Endothelial cell (in vitro differentiated cells): ENCODE data around the gene KLRC3. TPM values are rescaled to one million over a fixed set of nuclear protein-coding genes. Genes with fewer than 3 reads are reported as not detected.
"Not testable (repeated sequence)": the region's sequence is repeated elsewhere in the genome, so short reads cannot be mapped to it uniquely, and the experiment has no call there.

Experiments
- DNase-seq: peaks from one replicate; pipeline ENCODE4 v3.0.0; 2021; ENCODE audit warnings: low spot score
- H3K27ac Mint-ChIP-seq: one replicate; pipeline ENCODE4 v1.8.0; 2021; ENCODE audit warnings: mixed read lengths, inconsistent platforms; ENCODE audit not compliant: unreplicated experiment
- H3K27me3 Mint-ChIP-seq: one replicate; pipeline ENCODE4 v1.8.0; 2021; ENCODE audit warnings: mild to moderate bottlenecking, moderate library complexity, mixed read lengths, inconsistent platforms; ENCODE audit not compliant: unreplicated experiment
- H3K36me3 Mint-ChIP-seq: one replicate; pipeline ENCODE4 v1.8.0; 2021; ENCODE audit warnings: mild to moderate bottlenecking, low read depth, mixed read lengths, inconsistent platforms; ENCODE audit not compliant: unreplicated experiment
- H3K4me1 Mint-ChIP-seq: one replicate; pipeline ENCODE4 v1.8.0; 2021; ENCODE audit warnings: mild to moderate bottlenecking, mixed read lengths, inconsistent platforms; ENCODE audit not compliant: unreplicated experiment
- H3K4me3 Mint-ChIP-seq: one replicate; pipeline ENCODE4 v1.8.0; 2021; ENCODE audit warnings: mild to moderate bottlenecking, mixed read lengths, inconsistent platforms; ENCODE audit not compliant: unreplicated experiment
- H3K9me3 Mint-ChIP-seq: one replicate; pipeline ENCODE4 v1.8.0; 2021; ENCODE audit warnings: mixed read lengths, inconsistent platforms; ENCODE audit not compliant: unreplicated experiment
- total RNA-seq: library from RNA; stranded (reverse); fragmentation: NEBNext Ultra II Directional; extraction: Animal tissue kit (Norgen Biotek cat#: 25700); gene quantifications from one replicate; pipeline ENCODE4 v1.2.1, GENCODE V29; 2021; ENCODE audit not compliant: unreplicated experiment
- TF ChIP-seq, protein P1 (sequence below): fragments of 200-600 bp; sonication (generic); IDR thresholded peaks from one replicate; pipeline ENCODE4 v1.5.0; 2021; ENCODE audit warnings: antibody characterized with exemption; ENCODE audit not compliant: unreplicated experiment

Gene KLRC3
- total RNA-seq, 1 donor from 2014 or later = not detected

DNA sequence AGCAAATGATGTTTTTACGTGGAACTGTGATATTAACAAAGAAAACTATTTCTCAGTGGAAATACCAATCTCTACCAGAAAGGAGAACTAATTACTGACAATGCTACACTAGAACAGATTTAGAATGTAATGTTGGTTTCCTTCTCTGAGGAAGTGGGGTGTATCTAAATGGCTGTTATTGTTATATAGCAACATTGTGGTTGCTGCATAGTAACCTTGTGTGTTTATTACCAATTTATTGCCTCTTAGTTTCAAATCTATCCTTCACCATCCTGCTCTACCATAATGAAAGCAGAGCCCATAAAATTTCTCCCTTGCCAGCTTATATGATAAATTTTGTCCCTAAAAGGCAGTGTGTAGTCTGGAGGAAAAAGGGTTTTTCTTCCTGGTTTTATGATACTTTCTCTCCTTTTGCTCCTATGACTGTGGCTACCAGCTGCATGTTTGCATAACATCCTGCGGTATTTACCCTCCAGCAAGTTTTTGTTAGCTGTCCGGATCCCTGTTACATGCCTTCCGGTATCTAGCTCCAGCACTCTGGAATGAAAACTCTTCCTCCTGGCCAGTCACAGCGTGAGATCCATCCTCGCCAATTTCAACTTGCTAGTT lies 24.9 kb downstream of the KLRC3 start:
- H3K4me3 Mint-ChIP-seq = no peak overlapping the region
- TF ChIP-seq, protein P1, sequence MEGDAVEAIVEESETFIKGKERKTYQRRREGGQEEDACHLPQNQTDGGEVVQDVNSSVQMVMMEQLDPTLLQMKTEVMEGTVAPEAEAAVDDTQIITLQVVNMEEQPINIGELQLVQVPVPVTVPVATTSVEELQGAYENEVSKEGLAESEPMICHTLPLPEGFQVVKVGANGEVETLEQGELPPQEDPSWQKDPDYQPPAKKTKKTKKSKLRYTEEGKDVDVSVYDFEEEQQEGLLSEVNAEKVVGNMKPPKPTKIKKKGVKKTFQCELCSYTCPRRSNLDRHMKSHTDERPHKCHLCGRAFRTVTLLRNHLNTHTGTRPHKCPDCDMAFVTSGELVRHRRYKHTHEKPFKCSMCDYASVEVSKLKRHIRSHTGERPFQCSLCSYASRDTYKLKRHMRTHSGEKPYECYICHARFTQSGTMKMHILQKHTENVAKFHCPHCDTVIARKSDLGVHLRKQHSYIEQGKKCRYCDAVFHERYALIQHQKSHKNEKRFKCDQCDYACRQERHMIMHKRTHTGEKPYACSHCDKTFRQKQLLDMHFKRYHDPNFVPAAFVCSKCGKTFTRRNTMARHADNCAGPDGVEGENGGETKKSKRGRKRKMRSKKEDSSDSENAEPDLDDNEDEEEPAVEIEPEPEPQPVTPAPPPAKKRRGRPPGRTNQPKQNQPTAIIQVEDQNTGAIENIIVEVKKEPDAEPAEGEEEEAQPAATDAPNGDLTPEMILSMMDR = no peak
- no peaks in the 10 kb centered on the region for H3K36me3 Mint-ChIP-seq
- no peaks in the 10 kb centered on the region for H3K27me3 Mint-ChIP-seq
- no peaks in the 10 kb centered on the region for H3K4me1 Mint-ChIP-seq
- H3K27ac Mint-ChIP-seq = no peak overlapping the region
- H3K9me3 Mint-ChIP-seq = no peaks in the 10 kb centered on the region
- DNase-seq = no peak

DNA sequence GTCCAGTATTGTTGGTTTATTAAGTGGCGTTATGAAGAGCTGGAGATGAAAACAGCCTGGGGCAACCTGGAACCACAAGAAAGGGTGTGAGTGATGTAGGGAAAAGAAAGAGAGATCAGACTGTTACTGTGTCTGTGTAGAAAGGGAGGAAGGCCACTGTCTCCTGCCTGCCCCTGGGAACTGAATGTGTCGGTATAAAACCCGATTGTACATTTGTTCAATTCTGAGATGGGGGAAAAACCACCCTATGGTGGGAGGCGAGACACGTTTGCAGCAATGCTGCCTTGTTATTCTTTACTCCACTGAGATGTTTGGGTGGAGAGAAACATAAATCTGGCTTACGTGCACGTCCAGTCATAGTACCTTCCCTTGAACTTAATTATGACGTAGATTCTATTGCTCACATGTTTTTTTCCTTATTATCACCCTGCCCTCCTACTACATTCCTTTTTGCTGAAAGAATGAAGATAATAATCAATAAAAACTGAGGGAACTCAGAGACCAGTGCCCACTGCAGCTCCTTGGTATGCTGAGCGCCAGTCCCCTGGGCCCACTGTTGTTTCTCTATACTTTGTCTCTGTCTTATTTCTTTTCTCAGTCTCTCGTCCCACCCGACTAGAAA lies 25.8 kb downstream of the KLRC3 start:
- H3K4me3 Mint-ChIP-seq, DNase-seq, H3K4me1 Mint-ChIP-seq, H3K36me3 Mint-ChIP-seq, H3K27me3 Mint-ChIP-seq, H3K27ac Mint-ChIP-seq, H3K9me3 Mint-ChIP-seq: not testable (repeated sequence)

DNA sequence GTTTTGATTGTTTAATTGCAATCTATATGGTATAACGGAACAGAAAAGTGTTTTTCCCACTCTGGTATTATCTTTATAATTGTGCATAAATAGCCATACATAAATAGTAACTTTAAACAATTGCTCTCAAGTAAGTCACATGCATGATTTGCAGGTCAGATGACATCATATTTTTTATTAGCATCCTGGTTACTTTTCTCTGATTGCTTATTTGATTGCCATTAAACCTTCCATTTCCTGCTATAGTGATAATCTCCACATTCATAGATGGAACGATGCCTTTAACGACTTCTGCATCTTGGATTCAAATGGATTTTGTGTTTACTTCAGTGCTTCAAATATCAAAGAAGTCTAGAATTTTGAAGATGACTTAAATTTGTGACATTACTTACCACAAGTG lies 27.1 kb downstream of the KLRC3 start:
- Mint-ChIP-seq H3K9me3 (no peaks in the 10 kb centered on the region), H3K27ac (no peak overlapping the region), H3K36me3 (no peaks in the 10 kb centered on the region), H3K4me3 (no peak overlapping the region), H3K4me1 (no peaks in the 10 kb centered on the region), H3K27me3 (no peaks in the 10 kb centered on the region)
- TF ChIP-seq, protein P1 = no peak
- no peak for DNase-seq

DNA sequence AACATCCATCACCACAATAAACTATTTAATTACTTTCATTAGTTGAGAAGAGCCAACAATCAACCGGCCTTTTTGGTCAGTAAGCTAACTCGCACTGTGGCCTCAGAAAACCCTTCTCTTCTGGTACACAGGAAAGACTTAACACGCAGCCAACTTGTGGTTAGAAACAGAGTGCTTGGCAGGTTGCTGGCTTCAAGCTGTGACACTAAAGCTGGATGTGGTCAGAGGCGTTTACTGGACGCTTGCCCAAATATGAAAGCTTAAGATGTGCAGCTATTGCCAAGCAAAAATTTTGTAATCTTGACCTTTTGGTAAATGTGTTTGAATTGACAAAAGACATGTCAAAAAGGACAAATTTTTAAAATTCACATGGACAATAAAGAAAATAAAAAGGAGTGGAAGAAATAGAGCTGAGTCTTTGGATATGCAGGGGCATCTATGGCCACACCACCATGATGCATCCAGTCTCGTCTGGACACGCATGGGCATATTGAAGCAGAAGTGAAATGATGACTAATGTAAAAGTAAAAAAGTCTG lies 27.9 kb downstream of the KLRC3 start:
- Mint-ChIP-seq H3K4me1 (no peaks in the 10 kb centered on the region), H3K4me3 (no peak overlapping the region), H3K9me3 (no peaks in the 10 kb centered on the region), H3K27ac (no peak overlapping the region), H3K27me3 (no peaks in the 10 kb centered on the region), H3K36me3 (no peaks in the 10 kb centered on the region)
- TF ChIP-seq, protein P1 = no peak
- DNase-seq = no peak

DNA sequence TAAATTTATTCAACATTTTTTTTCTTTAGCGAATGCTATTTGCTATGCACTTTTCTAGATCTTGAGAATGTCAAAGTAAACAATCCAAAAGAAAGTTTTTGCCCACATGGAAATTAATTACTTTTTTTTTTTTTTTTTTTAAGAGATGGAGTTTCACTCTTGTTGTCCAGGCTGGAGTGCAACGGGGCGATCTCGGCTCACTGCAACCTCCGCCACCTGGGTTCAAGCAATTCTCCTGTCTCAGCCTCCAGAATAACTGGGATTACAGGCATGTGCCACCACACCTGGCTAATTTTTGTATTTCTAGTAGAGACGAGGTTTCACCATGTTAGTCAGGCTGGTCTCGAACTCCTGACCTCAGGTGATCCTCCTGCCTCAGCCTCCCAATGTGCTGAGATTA lies 29.4 kb downstream of the KLRC3 start:
- not testable (repeated sequence) for H3K27me3 Mint-ChIP-seq, H3K27ac Mint-ChIP-seq, DNase-seq, H3K4me1 Mint-ChIP-seq, H3K4me3 Mint-ChIP-seq, H3K9me3 Mint-ChIP-seq, H3K36me3 Mint-ChIP-seq

DNA sequence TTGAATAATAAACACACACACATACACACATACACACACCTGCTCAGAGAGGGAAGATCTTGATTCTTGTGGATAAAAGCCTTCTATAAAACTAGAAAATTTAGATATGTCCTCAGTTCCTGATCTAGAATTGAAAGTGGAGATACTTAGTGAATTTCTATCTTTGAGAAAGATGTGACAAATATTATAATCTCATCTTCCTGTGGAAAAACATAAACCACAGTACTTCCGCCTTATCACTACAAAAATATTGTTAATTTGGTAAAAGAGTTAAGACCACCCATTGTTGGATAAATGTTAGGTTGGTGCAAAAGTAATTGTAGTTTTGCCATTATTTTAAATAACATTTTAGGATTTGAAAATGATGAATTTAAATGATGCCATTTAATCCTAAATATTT lies 30.5 kb downstream of the KLRC3 start, which contains the start of gene KLRK1:
TSS of gene KLRK1 (minus strand) at position 138 of the 400 bp plus-strand sequence. CDS start 1,231 bp downstream, outside the sequence.
- H3K4me3 Mint-ChIP-seq = no peak within 1 kb of the TSS
- no peaks in the 10 kb centered on the region for H3K9me3 Mint-ChIP-seq
- H3K27me3 Mint-ChIP-seq = no peaks in the 10 kb centered on the region
- DNase-seq = no peak
- H3K27ac Mint-ChIP-seq = no peak within 1 kb of the TSS
- TF ChIP-seq, protein P1 = no peak
- H3K4me1 Mint-ChIP-seq = no peaks in the 10 kb centered on the region
- no peaks in the 10 kb centered on the region for H3K36me3 Mint-ChIP-seq
